GM21381 (cell line): Measurements from ENCODE around the gene NCOA3.

Experiments
- ATAC-seq: cut with Tn5 transposase; IDR thresholded peaks from one replicate; pipeline ENCODE4 v1.9.1; 2021; ENCODE audit warnings: mild to moderate bottlenecking, moderate library complexity; ENCODE audit not compliant: unreplicated experiment

Gene NCOA3

DNA sequence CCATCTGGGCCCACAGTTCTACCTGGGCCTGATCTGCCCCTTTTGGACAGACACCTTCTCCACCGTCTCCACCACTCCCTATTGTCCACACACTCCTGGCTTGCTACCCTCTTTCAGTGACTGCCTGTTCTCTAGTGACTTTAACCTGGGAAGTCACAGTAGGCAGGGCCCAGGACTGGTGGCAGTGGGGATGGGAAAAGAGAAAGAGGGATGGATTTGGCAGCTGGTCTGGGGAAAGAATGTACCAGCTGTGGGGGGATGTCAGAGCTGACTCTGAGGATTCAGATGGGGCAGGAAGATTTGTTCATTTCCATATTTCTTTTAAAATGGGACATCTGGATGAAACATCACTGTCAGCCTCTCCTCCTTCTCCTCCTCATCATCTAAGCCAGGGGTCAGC lies 198.1 kb downstream of the NCOA3 start:
- no peak for ATAC-seq

DNA sequence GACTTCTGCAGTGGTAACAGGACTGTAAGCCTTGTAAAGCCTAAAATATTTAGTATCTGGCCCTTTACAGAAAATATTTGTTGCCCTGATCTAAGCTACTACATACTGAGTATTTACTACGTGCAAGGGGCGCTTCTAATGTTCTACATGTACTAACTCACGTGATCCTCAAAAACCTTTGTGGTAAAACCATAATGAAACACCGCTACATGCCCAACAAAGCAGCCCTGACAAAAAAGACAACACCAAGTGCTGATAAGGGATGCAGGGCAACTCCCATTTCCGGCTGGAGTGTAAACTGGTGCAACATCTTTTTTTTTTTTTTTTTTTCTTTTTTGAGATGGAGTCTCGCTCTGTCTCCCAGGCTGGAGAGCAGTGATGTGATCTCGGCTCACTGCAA lies 198.6 kb downstream of the NCOA3 start:
- ATAC-seq: no peak

- no peak for ATAC-seq
Observed at GRCh38 chr20:47701612-47702011, 199.9 kb downstream of the NCOA3 start.

DNA sequence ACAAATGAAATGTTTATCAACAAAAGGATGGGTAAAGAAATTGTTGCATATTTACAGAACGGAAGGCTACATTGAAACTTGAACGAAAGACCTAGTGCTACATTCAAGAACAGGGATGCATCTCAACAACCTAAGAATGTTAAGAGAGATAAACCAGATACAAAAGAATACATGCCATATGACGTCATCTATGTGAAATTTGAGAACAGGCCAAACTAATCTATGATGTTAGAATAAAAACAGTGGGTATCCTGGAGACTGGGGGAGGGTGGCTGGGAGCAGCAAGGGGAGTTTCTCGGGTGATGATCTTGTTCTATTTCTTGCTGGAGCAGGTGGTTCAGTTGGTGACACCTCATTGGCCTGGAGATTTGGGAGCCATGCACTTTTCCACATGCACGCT lies 202.1 kb downstream of the NCOA3 start:
- no peak for ATAC-seq

DNA sequence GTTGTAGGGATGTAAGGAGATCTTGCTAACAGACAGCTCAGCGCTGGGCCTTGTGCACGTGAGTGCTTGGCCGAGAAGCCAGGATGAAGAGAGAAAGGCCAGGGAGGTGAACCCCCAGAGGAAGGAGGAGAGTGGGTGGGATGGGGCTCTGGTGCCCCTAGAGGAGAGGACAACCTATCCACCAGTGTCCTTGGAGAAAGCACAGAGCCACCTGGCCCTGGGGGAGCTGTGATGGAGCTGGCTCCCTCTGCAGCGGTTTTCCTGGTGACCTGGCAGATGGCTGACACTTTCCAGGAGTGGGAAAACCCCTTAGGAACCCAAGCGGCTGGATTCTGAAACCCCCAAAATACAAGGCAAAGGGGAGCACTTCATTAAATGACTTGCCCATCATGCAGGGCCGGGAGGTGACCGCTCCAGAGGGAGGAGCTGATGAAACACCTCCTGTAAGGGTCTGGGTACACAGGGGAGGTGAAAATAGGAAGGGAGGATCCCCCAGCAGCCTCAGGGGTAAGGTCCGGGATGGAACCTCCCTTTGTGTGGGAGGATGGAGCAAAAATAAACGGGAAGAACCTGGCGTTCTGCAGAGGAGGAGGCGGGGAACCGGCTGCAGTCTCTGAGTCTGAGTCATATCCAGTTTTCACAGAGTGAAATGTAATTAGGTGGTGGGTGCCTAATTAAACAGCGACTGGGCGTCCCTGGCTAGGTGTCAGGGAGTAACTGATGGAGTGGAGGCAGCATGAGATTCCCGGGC lies 203.2 kb downstream of the NCOA3 start:
- no peak for ATAC-seq

- no peak for ATAC-seq
Observed at GRCh38 chr20:47705497-47705856, 203.8 kb downstream of the NCOA3 start.

- no peak for ATAC-seq
Observed at GRCh38 chr20:47706345-47706744, 204.7 kb downstream of the NCOA3 start.
